ENCODE measurements around the gene SDK1.
"Not testable (repeated sequence)": the region's sequence is repeated elsewhere in the genome, so short reads cannot be mapped to it uniquely, and the experiment has no call there.

SDK1 gene

DNA sequence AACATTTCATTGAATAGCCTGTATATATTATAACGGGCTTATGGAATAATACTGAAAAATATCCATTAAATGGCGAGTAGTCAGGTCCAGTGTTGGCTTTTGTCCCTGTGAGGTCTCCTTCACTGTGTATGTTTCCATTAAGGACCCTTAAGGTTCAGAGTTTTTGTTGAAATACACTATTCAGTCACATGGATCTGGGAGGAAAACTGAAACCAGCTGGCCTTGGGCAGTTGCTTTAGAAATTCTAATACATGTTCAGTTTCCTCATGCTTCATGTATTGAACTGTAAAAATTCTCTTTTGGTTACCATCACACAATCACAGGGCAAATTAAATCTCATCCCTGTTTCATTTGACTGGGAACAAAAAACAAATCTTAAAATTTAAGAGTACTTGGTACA, 447.3 kb downstream of the SDK1 start:
- no peak for DNase-seq

DNA sequence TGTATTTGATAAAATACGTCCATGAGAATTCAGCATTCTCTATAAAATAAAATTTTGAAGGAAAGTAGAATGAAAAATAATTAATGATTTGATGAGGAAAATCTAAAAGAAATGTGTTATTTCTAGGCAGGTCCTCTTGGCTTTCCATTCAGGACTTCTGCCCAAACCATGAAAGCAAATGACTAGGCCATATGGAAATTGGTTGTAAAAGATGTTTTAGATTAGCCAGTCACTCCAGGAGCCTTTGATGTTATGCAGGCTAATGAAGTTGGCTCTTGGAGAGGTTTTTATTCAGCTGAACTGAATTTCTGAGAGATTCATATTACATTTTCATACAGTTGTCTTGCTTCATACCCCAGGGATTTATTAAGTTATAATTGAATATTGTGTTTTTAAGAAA, 452.8 kb downstream of the SDK1 start:
- no peak for DNase-seq

DNA sequence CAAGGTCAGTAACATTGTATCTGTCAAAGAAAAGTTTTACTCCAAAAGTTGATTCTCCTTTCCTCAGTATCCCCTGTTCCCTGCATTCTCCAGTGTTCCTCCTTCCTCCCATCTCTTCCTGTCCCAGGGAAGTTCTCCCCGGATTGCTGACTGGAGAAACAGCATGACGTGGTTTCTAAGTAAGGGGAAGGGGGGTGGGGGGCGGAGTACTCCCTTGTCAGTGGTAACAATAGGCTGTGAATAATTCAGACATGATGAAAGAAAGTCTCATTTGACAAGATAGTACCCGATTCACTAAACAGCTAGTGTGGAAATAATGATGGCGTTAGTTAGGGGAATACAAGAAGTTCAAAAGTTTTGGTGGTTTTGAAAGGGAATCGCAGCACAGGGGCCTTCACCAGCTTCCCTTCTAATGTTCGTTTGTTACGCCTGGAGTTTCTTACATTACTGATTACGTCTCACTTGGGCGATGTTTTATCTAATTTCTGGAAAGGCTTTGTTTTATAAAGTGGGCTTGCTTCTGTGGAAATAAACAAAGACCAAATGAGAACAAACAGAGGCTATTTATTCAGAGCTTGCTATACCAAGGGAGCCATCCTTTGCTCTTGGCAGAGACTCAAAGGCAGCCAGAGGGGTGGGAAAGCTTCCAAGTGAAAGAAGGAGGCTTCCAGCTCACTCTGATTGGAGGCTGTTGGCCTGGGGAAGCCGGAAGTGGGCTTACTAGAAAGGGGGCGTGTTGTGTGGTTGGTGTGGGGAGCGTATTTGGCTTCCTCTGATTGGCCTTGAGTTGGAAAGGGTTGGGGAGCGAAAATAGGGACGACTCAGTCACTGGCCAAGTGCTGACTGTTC, 453.7 kb downstream of the SDK1 start:
- no peak for DNase-seq

DNA sequence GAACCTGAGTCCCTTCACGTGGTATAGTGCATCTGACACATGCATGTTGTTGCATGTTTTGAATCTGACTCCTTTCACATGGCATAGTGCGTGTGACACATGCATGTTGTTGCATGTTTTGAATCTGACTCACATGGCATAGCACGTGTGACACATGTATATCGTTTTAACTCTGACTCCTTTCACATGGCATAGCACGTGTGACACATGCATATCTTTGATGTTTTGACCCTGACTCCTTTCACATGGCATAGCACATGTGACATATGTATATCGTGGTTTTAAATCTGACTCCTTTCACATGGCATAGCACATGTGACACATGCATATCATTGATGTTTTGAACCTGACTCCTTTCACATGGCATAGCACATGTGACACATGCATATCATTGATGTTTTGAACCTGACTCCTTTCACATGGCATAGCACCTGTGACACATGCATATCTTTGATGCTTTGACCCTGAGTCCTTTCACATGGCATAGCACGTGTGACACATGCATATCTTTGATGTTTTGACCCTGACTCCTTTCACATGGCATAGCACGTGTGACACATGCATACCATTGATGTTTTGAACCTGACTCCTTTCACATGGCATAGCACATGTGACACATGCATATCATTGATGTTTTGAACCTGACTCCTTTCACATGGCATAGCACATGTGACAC, 454.9 kb downstream of the SDK1 start:
- DNase-seq: not testable (repeated sequence)

DNA sequence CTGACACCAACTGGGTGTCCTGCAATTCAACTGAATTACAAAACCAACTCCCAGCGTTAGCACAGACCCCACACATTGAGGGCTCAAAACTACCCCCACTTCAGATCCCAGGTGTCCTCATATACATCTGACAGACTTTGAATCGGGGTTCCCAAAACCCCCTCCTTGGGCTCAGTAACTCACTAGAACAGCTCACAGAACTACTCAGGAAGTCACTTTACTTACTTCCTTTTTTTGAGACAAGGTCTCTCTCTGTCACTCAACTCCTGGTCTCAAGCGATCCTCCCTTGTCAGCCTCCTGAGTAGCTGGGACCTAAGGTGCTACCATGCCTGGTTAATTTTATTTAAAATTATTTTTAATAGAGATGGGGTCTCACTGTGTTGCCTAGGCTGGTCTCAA, 456.0 kb downstream of the SDK1 start:
- no peak for DNase-seq

DNA sequence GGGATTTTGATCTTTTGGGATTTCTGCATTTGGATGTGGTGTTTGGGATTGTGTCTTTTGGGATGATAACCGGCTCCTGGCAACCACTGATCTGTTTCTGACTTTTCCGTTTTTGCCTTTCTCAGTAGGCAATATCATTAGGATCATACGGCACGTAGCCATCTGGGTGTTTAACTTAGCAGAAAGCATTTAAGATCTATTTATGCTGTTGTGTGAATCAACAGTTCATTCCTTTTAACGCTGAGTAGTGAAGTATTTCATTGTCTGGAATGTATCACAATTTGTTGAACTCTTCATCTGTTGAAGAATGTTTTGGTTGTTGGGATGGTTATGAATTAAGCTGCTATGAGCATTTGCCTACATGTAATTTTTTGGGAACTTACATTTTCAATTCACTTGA, 459.6 kb downstream of the SDK1 start:
- no peak for DNase-seq

DNA sequence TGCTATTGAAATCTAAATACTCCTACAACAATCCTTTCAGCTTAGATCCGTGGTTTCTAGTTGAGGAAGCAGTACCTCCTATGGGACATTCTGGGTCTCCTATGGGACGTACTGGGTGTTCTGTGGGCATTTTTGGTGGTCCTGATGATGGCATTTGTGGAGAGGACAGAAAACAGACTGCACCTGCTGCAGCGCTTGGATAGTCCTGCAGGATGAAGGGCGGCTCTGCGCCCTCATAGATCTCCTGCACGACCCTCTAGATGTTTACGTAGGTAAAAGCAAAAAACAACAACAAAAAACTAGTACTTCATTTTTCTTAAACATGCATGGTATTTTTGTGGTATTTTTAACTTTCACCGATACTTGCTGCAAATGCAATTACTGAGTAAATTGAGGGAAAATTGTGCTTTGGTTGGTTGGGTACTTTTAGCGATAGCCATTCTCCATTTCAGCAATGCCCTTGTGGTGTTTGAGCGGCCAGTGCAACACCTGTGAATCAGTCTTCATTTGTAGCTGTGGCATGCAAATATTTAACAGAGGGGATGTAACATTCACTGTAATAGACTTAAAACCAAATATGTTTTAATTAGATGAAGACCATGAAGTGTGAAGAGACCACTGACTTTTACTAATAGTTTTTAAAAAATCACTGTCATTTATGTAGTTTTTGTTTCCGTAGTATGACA, 461.2 kb downstream of the SDK1 start:
- no peak for DNase-seq

DNA sequence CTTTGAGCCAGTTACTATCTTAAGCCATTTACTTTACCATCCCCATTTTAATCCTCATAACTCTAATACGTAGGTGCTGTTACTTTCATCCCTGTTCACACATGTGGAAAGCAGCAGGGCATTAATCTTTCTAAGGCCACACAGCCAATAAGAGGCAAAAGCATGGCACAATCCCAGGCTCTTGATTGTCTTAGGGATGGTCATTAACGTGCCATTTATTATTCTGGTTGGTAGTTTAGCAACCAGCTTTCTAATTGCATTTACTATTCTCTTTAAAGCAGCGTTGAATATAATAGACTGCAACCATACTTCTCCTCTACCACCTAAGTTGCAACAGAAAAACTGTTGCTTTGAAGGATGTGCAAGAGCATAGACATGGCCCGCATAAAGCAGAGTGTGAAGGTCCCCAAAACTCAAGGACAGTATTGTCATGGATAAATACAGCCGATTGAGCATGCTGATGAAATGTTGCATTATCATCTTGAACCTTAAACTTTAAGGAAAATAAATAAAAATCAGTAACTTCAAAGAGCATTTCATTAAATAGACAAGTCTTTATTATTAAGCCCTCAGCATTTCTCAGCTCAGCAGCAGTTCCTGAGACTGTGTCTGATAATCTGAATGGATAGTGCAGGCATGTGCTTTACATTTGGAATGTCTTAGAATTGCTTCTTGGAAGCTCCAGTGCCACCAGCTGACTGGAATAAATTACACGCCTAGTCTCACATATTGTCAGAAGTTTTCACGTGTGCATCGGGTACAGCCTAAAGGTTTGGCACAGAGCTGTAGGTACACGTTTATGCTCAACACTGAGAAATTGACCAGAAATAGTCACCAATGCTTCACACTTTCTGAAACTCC, 467.1 kb downstream of the SDK1 start:
- DNase-seq: no peak

DNA sequence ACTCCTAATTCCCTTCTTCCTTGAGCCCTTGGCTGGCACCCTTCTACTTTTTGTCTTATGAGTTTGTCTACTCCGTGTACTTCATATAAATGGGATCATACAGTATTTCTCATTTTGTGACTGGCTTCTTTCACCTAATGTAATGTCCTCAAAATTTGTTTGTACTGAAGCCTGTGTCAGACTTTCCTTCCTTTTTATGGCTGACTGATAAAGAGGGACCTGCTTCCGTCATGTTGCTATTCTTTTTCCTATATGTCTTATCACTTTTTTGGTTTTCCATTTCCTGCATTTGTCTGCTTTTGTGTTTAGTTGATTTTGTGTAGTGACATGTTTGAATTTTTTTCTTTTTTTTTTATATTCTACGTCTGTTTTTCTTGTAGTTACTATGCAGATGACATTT, 470.9 kb downstream of the SDK1 start:
- no peak for DNase-seq

DNA sequence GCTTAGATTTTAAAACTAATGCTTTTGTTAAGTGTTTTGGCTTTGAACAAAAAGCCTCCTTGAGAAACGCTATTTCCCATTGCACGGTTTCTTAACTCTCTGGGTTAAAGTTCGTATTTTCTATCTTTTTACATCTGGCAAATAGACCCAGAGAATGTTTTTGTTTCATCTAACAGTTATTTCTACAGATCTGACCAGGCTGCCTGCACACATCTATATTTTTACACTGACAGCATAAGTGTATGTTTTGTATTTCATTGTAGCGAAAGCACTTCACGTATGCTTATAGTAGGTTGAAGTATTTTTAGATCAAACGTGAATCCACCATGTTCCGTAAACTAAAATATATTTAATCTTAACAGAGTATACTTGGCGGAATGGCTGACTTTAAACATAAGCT, 477.3 kb downstream of the SDK1 start:
- DNase-seq: no peak

DNA sequence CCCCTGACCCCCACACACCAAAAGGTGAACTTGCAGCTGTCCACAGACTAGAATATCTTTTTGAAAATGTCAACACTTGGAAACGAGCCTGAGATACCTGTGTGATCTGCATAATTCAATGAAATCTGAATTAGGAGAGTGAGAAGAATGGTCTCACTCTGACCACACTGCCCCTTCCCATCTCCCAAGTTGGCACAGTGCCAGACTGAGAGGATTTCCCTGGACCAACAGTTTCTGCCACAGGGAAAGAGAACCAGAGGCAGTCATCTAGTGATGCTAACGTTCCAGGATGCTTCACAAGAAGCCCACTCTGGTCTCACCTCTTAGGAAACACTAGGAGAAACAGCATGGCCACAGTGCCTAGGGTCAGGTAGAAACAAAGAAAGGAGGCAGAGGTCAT, 479.0 kb downstream of the SDK1 start:
- no peak for DNase-seq

DNA sequence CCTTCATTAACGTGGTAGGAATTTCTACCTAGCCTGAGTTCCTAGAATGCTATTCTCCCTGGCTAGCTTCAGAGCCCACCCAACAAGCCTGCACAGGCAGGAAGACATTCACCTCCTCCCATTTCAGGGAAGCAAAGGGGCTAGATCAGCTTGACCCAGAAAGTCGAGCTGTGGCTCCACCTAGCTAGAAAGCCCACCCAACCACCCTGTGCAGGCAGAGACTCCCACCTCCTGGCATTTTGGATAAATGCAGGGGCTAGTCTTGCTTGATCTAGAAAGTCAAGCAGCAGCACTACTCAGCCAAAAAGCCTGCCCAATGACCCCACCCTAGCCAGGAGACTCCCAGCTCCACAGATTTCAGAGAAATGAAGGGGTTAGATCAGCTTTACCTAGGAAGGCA, 479.5 kb downstream of the SDK1 start:
- no peak for DNase-seq

DNA sequence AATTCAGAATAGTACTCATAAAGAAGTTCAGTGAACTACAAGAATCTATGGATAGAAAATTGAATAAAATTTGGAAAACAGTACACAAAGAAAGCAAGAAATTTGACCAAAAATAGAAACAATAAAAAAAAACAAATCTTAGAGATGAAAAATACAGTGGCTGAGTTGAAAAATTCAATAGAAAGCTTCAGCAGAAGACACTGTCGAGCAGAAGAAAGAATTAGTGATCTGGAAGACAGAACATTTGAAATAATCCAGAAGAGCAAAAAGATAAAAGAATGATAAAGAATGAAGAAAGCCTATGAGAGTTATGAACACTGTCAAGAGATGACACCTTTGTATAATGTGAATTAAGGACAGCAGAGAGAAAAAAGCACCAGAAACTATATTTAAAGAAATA, 480.6 kb downstream of the SDK1 start:
- no peak for DNase-seq

DNA sequence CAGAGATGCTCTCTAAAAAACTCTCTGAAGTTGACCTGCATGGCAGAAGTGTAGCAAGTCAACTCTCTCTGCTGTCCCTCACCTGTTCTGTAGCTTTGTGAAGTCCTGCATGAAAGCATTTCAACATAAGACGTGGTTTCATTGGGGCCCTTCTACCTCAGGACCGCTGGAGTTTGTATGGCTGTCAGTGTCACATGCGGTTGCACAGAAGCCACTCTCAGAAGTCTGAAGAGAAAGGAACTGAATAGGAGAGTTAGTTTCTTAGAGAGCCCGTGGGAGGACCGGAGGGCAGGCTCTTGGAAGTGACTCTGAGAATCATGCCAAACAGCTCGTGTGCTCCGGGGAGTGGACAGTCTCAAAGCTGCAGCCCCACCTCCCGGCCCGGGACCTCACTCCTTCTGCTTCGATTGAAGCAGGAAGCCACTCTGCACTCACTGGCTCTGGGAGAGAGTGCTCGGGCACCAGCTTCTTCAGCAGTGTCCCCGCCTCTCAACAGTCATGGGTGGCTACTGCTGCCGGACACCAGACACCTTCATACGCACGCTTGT, 486.7 kb downstream of the SDK1 start:
- DNase-seq: no peak

DNA sequence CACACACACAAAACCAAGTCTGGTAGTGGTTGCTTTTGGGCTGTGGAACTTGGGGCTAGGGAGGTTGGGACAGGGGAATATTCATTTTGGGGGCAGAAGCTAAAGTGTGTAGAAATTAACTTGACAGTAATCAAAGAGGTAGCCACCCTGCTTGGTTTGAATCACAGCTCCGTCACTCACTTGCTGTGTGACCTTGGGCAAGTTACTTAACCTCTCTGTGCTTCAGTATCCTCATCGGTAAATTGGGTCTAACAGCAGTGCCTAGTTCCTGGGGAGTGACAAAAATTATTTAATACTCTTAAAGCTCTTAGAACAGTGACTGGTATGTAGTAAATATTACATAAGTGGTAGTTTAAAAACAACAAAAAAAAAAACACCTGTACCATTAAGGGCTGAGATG, 489.8 kb downstream of the SDK1 start:
- no peak for DNase-seq

DNA sequence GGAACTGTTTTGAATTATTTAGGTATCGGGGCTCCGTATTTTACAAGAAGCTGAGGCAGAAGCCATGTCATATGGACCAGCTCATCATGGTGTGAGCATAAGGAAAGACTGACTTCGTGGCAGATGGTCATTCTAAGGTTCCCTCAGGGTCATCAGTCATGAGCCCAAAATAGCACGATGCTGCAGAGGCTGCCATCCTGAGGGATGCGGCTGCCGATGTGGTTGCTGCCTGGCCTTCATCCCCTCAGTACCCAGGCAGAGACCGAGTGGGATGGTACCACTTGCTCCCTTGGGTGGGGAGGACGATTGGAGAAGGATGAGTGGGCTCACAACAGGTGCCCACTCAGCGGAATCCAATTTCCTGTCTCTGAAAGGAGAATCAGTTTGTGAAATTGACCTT, 490.3 kb downstream of the SDK1 start:
- no peak for DNase-seq

DNA sequence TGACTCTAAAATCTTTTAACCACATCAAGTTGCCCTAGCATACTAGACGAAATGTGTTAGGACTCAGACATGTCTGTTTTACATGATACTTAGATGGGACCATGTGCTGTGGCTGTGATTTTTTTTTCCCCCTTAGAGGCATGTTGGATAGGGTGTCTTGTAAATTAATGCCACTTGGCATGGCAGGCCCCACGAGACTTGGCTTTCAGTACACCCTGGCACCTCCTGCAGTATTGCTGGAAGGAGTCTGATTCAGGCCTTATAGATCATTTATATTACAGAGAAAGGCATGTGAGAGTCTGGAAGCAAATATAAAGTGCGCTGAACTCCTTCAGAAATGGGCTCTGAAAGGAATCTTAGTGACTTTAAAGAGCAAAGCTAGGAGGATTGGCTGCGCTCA, 494.1 kb downstream of the SDK1 start:
- DNase-seq: no peak

DNA sequence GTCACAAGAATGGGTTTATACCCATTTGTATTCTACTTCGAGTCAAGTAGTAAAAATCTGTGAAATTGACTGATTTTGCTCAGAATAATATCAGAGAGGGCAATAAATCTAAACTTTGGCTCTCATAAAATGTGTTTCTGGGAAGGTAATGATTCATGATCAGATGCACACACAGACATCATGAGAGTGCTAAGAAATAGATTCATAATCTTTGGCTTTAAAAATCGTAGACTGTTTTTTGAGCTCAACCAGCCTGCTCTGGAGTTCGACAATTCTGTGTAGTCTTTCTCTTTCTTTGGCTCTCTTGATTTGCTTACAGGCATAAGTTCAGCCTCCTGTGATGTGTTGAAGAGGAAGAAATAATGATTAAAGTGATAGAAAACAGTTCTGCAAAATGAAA, 494.7 kb downstream of the SDK1 start:
- no peak for DNase-seq

DNA sequence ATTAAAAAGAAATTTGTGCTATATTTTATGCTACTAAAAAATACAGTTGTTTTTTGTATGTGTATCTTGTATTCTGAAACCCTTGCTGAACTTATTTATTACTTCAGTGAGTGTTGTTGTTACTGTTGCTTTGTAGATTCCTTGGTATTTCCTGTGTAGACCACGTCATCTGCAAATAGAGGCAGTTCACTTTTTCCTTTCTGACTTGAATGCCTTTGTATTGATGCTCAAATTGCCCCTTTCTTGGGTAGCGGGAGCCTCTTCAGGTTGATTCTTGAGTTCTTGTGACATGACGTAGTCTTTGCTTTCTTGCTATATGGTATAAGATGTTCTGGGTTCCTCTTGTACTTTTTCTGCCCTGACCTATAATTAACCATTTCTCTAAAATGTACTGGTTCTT, 504.1 kb downstream of the SDK1 start:
- DNase-seq: no peak

DNA sequence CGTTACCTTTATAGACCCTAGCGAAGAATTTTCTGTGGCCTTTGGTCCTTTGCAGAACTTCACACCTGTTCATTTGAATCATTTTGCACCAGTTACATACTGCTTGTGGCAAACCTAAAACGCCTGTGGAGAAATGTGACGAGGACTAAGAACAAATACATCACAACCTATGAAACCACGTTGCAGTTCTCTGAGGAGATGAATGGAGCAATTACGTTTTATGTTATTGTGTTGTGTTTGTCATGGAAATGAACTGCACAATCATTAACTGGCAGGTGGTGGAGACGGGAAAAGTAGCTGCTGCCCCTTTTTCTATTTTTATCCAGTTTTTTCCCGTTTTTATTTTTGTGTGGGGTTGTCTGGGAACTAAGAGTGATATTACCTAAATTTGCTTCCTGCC, 505.5 kb downstream of the SDK1 start:
- no peak for DNase-seq

DNA sequence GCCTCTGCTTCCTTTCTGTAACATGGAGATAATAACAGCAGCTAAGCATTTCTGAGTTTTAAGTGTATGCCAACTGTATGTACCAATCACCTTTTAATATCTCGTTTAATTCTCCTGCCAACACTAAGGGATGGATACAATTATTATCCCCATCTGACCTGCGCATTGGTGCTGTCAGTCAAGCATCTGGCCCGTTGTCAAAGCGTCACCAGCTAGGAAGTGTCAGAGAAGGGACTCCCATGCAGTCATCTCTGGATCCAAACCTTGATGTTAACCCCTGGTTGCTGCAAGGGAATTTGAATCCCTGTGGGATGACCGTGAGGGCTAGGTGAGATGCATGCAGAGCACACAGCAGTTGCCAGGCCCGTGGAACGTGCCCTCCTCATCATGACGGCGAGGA, 506.8 kb downstream of the SDK1 start:
- no peak for DNase-seq

DNA sequence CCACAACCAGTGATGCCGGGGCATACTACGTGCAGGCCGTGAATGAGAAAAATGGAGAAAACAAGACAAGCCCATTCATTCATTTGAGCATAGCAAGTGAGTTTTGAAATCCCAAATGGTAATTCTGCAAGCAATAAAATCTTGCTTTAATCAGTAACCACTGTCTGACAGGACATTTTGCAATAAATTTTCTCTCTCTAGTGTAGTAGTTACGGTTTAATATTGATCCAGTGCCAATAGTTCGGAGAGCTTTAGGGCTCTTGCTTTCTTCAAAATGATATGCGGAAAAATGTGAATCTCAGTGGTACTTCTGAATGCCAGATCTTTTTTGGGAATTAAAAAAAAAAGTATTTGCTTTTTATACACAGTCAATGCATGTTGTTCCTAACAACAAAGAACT, 520.4 kb downstream of the SDK1 start:
- no peak for DNase-seq

DNA sequence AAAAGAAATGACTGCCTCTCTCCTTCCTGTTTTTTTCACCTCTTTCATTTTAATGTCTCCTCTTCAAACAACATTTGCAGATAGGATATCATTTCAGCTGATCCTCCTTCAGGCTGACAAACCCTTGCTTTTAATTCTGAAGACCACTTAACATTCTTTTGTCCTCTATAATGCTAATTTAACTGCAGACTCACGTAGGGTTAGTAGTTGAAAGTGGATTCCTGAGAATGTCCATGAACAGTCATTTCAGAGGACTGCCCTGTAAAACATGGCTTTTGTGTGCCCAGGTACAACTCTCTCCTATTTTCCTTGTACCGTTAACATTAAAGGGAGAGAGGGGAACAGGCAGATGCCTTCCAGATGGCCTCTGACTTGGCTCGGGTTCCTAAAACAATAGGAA, 524.4 kb downstream of the SDK1 start:
- no peak for DNase-seq
